Left ventricle myocardium inferior (tissue), 1 donor: ENCODE data around the gene CYP1A2. TPM values are rescaled to one million over a fixed set of nuclear protein-coding genes. Genes with fewer than 3 reads are reported as not detected.

Source experiments
- DNase-seq: peaks from one replicate; pipeline ENCODE4 v3.0.0-alpha.2; 2020
- H3K27ac ChIP-seq: fragments of 200-600 bp; replicated peaks from 2 replicates; pipeline ENCODE4 v1.8.0; 2021
- H3K27me3 ChIP-seq: fragments of 200-600 bp; 2 replicates; pipeline ENCODE4 v1.8.0; 2021; ENCODE audit warnings: low read depth
- H3K36me3 ChIP-seq: fragments of 200-600 bp; 2 replicates; pipeline ENCODE4 v1.8.0; 2021
- H3K4me1 ChIP-seq: fragments of 200-600 bp; 2 replicates; pipeline ENCODE4 v1.8.0; 2021
- H3K4me3 ChIP-seq: fragments of 200-600 bp; 2 replicates; pipeline ENCODE4 v1.8.0; 2021; ENCODE audit warnings: mild to moderate bottlenecking, moderate library complexity
- H3K9me3 ChIP-seq: fragments of 200-600 bp; replicated peaks from 2 replicates; pipeline ENCODE4 v1.8.0; 2021
- CTCF ChIP-seq: fragments of 200-600 bp; IDR thresholded peaks from 2 replicates; pipeline ENCODE4 v1.8.0; 2021; ENCODE audit warnings: antibody characterized with exemption, mild to moderate bottlenecking, borderline replicate concordance
- intact Hi-C: fragments of 100-400 bp; cut with micrococcal nuclease; formaldehyde crosslinking; loops from one replicate; pipeline ENCODE4 v1.11.0; 2022
- total RNA-seq: library from RNA; stranded (reverse); fragmentation: NEBNext Ultra II Directional; extraction: Animal tissue kit (Norgen Biotek cat#: 25700); gene quantifications from one replicate; pipeline ENCODE4 v1.2.1, GENCODE V29; 2021
- donor health status: DM: no; HTN: yes; CAD: no; lungs with severe emphysema.

Gene CYP1A2
- total RNA-seq, 1 donor from 2014 or later = not detected

DNA sequence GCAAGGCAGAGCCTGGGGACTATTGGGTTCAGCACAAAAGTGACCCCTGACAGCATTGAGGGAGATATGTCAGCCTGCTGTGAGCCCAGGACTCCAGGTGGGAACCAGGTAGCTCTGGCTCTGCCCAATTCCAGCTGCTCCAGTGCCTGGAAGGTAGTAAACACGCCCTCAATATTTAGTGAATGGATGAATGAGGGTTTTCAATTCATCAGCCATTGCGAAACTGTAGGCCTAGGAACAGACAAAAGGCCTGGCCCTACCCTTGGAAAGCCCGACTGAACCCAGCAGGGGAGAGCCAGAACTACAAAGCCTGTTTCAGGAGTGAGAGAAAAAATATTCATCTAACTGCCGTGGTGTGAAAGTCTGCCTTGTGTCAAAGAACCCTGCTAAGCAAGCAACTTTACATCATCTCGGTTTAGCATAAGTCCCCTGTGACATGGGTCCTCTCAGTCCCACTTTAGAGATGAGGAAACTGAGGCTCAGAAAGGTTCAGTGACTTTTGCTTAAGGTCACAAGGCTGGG is 25.1 kb downstream of the CYP1A2 start:
- no peak for DNase-seq
- no peaks in the 10 kb centered on the region for H3K9me3 ChIP-seq
- H3K27ac ChIP-seq = no peak overlapping the region
- no peaks in the 10 kb centered on the region for H3K27me3 ChIP-seq
- H3K4me1 ChIP-seq = peaks cover 22% of the 10 kb centered on the region
- no peaks in the 10 kb centered on the region for H3K36me3 ChIP-seq
- intact Hi-C loops = loop anchor here (5.0 kb wide), 1 partner anchor 174 kb away; no protein-coding TSS in a partner anchor
- TF ChIP-seq CTCF = no peak
- H3K4me3 ChIP-seq = no peak overlapping the region

GRCh38 chr15:74775132-74775562 is 26.5 kb downstream of the CYP1A2 start:
- no peak for DNase-seq
- TF ChIP-seq CTCF = no peak
- no peaks in the 10 kb centered on the region for H3K9me3 ChIP-seq
- no peak overlapping the region for H3K4me3 ChIP-seq
- no peaks in the 10 kb centered on the region for H3K27me3 ChIP-seq
- H3K4me1 ChIP-seq = peaks cover 21% of the 10 kb centered on the region
- no peaks in the 10 kb centered on the region for H3K36me3 ChIP-seq
- intact Hi-C loops = no loop called here
- no peak overlapping the region for H3K27ac ChIP-seq

- no peak for TF ChIP-seq CTCF
- H3K9me3 ChIP-seq = no peaks in the 10 kb centered on the region
- no peak for DNase-seq
- peaks cover 25% of the 10 kb centered on the region for H3K4me1 ChIP-seq
- no peak overlapping the region for H3K4me3 ChIP-seq
- H3K27ac ChIP-seq = no peak overlapping the region
- no peaks in the 10 kb centered on the region for H3K36me3 ChIP-seq
- no peaks in the 10 kb centered on the region for H3K27me3 ChIP-seq
- intact Hi-C loops = no loop called here
These were observed 27.2 kb downstream of the CYP1A2 start for GRCh38 chr15:74775894-74776293.

DNA sequence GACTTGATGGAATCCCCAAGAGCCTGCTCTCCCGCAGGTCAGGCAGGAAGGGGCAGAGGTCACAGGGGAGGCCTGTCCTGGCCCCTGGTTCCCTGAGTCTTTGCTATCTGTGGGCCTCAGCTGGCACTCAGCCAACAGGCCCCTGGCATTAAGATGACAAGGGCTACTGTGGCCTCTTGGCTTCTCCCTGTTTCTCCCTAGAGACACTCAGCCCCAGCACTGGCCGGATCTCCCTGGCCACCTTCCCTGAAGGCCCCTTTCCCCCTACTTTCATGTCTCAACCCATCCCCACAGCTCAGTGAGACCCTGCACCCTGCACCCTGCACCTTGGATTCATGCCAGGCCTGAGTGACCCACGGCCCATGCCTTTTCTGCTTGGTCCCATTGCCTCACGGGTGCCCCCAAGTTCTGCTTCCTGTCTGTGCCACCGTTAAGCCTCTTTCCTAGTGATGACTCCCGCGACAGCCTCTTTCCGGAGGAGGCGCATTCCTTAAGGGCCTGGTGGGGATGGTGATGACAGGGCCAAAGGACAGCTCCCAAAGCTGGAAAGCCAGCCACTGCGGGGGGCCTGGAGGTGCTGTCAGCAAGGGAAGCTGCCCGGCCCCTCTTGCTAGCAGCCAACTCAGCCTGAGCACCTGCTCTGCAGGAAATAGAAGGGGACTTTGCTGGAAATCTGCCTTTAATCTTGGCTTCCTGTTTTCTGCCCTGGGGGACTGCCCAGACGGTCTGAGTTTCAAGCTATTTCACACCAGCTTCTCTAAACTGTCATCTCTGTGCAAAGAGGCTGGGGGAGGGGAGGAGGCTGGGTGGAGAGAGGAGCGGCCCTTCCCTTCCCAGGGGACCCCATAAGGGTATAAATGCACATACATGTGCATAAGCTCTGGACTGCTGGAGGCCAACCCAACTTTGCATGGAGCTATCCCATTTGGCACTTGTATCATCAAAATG is 28.4 kb downstream of the CYP1A2 start:
- H3K4me1 ChIP-seq = peaks cover 29% of the 10 kb centered on the region
- H3K9me3 ChIP-seq = no peaks in the 10 kb centered on the region
- H3K27ac ChIP-seq = peak overlapping the region; percentile 50
- H3K27me3 ChIP-seq = no peaks in the 10 kb centered on the region
- no peaks in the 10 kb centered on the region for H3K36me3 ChIP-seq
- TF ChIP-seq CTCF = no peak
- no peak overlapping the region for H3K4me3 ChIP-seq
- no peak for DNase-seq
- intact Hi-C loops = no loop called here

DNA sequence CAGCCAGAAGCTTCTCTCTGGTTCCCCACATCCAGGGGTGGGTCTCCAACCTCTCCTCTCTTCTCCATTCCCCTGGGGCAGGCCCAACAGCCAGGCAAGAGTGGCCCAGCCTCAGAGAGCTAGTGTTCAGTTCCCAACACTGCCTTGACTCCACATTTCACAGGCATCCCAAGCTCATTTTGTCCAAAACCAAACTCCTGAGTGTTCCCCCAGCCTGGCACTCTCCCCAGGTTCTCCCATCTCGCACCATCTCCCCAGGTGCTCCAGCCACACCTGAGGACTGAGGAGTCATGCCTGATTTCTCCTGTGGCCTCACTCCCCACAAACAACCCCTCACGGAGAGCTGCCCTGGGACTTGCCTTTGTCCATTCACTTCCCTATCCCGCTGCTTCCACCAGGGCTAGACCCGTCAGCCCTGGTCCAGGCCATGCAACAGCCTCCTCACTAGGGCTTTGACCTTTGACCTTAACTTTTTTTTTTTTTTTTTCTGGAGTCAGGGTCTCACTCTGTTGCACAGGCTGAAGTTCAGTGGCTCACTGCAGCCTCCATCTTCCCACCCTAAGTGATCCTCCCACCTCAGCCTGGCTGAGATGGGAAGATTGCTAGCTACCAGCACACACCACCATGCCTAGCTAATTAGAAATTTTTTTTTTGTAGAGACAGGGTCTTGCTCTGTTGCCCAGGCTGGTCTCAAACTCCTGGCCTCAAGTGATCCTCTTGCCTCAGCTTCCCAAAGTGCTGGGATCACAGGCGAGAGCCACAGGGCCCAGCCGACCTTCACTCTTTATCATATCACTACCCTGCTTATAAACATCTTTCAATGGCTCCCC is 29.3 kb downstream of the CYP1A2 start:
- intact Hi-C loops = no loop called here
- Histone ChIP-seq H3K27ac (peak overlapping the region; percentile 50), H3K27me3 (no peaks in the 10 kb centered on the region), H3K9me3 (no peaks in the 10 kb centered on the region), H3K4me1 (peaks cover 36% of the 10 kb centered on the region), H3K36me3 (no peaks in the 10 kb centered on the region), H3K4me3 (no peak overlapping the region)
- no peak for DNase-seq
- TF ChIP-seq CTCF = no peak
